ENCODE measurements around the gene PRKN.

The PRKN gene

GRCh38 chr6:161649841-161650240 is 1077.7 kb downstream of the PRKN start:
- H3K27me3 Mint-ChIP-seq (ENCODE audit: low read depth, poor library complexity), result no peaks in the 10 kb centered on the region
- no peaks in the 10 kb centered on the region for H3K9me3 Mint-ChIP-seq
- no peaks in the 10 kb centered on the region for H3K36me3 Mint-ChIP-seq (ENCODE audit: low read depth)
- TF ChIP-seq CTCF (IDR thresholded peaks at IDR 0.05), result no peak
- H3K4me3 Mint-ChIP-seq, result no peak overlapping the region
- H3K27ac Mint-ChIP-seq, result no peak overlapping the region
- no peak for DNase-seq
- H3K4me1 Mint-ChIP-seq, result no peaks in the 10 kb centered on the region

DNA sequence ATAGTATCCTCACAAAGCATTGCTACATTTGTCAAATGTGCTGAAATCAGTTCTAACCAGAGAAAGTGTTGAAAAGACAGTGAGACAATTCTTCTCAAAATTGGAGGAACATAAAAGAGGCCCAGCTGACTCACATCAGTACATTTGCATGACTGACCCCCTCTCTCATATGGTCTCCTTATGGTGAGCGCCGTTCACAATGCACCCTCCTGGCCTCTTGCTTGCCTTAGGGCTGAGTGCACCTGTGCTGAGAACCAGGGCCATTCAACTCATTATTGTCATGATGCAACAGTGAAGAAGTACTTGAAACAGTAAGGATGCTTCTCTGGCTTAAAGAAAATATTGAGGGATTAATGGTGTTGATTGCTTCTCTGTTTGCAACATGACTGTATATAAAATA is 1078.5 kb downstream of the PRKN start:
- H3K27me3 Mint-ChIP-seq (ENCODE audit: low read depth, poor library complexity), result peaks cover 3% of the 10 kb centered on the region
- H3K9me3 Mint-ChIP-seq, result no peaks in the 10 kb centered on the region

GRCh38 chr6:161647234-161647633 is 1080.3 kb downstream of the PRKN start:
- H3K27ac Mint-ChIP-seq, result no peak overlapping the region
- H3K4me3 Mint-ChIP-seq, result no peak overlapping the region
- no peaks in the 10 kb centered on the region for H3K9me3 Mint-ChIP-seq
- TF ChIP-seq CTCF (IDR thresholded peaks at IDR 0.05), result no peak
- no peak for DNase-seq
- H3K36me3 Mint-ChIP-seq (ENCODE audit: low read depth), result no peaks in the 10 kb centered on the region
- H3K27me3 Mint-ChIP-seq (ENCODE audit: low read depth, poor library complexity), result peaks cover 3% of the 10 kb centered on the region
- no peaks in the 10 kb centered on the region for H3K4me1 Mint-ChIP-seq

More for the DNA sequence above, 1078.5 kb downstream of the PRKN start:
- Mint-ChIP-seq H3K27ac (no peak overlapping the region), H3K4me1 (no peaks in the 10 kb centered on the region), H3K4me3 (no peak overlapping the region), H3K36me3 (ENCODE audit: low read depth) (no peaks in the 10 kb centered on the region)
- TF ChIP-seq CTCF (IDR thresholded peaks at IDR 0.05), result no peak
- no peak for DNase-seq

- H3K4me1 Mint-ChIP-seq, result no peaks in the 10 kb centered on the region
- H3K4me3 Mint-ChIP-seq, result no peak overlapping the region
- H3K9me3 Mint-ChIP-seq, result no peaks in the 10 kb centered on the region
- no peaks in the 10 kb centered on the region for H3K36me3 Mint-ChIP-seq (ENCODE audit: low read depth)
- no peak for TF ChIP-seq CTCF (IDR thresholded peaks at IDR 0.05)
- DNase-seq, result no peak
- H3K27me3 Mint-ChIP-seq (ENCODE audit: low read depth, poor library complexity), result peaks cover 4% of the 10 kb centered on the region
- no peak overlapping the region for H3K27ac Mint-ChIP-seq
Observed at GRCh38 chr6:161644521-161644920, 1083.0 kb downstream of the PRKN start.

GRCh38 chr6:161641175-161641574 is 1086.4 kb downstream of the PRKN start:
- H3K4me3 Mint-ChIP-seq, result no peak overlapping the region
- H3K27me3 Mint-ChIP-seq (ENCODE audit: low read depth, poor library complexity), result peaks cover 8% of the 10 kb centered on the region

More at GRCh38 chr6:161641175-161641574, 1086.4 kb downstream of the PRKN start:
- TF ChIP-seq CTCF (IDR thresholded peaks at IDR 0.05), result no peak
- H3K36me3 Mint-ChIP-seq (ENCODE audit: low read depth), result no peaks in the 10 kb centered on the region
- H3K27ac Mint-ChIP-seq, result no peak overlapping the region
- no peak for DNase-seq
- peaks cover 6% of the 10 kb centered on the region for H3K4me1 Mint-ChIP-seq
- H3K9me3 Mint-ChIP-seq, result peaks cover 4% of the 10 kb centered on the region

Measured in nephron progenitor cell (in vitro differentiated cells).